Stimulated activated CD4-positive, alpha-beta T cell treated with anti-CD3 and anti-CD28 coated beads, Interleukin-1b, Interleukin-23, amount 100 ng/mL, for 48 hours (primary cell): Measurements from ENCODE around the gene TRIM42.

ENCODE experiments used
- DNase-seq: peaks from one replicate; pipeline ENCODE4 v3.0.0-alpha.2; 2020

Gene TRIM42

GRCh38 chr3:140677764-140678163, at the start of gene TRIM42:
Gene TRIM42 (plus strand): TSS chr3:140678064. CDS start chr3:140678230, 166 bp downstream.
- DNase-seq: no peak

GRCh38 chr3:140628606-140629005, 49.3 kb upstream of the TRIM42 start:
- no peak for DNase-seq

- DNase-seq: no peak
These were observed 48.3 kb upstream of the TRIM42 start for GRCh38 chr3:140629357-140630137.

- DNase-seq: no peak
These were observed 47.5 kb upstream of the TRIM42 start for GRCh38 chr3:140630366-140630765.

- no peak for DNase-seq
These were observed 47.0 kb upstream of the TRIM42 start for GRCh38 chr3:140630866-140631265.

- DNase-seq: no peak
These were observed 42.6 kb upstream of the TRIM42 start for GRCh38 chr3:140635276-140635675.

GRCh38 chr3:140636406-140637138, 41.3 kb upstream of the TRIM42 start:
- DNase-seq: no peak

- no peak for DNase-seq
These were observed 26.6 kb upstream of the TRIM42 start for GRCh38 chr3:140651287-140651686.

GRCh38 chr3:140655678-140656077, 22.2 kb upstream of the TRIM42 start:
- no peak for DNase-seq

- no peak for DNase-seq
These were observed 13.8 kb upstream of the TRIM42 start for GRCh38 chr3:140664111-140664510.

GRCh38 chr3:140682586-140682985, 4.7 kb downstream of the TRIM42 start:
- no peak for DNase-seq

- no peak for DNase-seq
These were observed 8.3 kb downstream of the TRIM42 start for GRCh38 chr3:140686128-140686527.

GRCh38 chr3:140686948-140687347, 9.1 kb downstream of the TRIM42 start:
- DNase-seq: no peak

GRCh38 chr3:140695361-140696061, 17.6 kb downstream of the TRIM42 start:
- DNase-seq: no peak

GRCh38 chr3:140699516-140700231, 21.8 kb downstream of the TRIM42 start:
- no peak for DNase-seq

- DNase-seq: no peak
These were observed 24.4 kb downstream of the TRIM42 start for GRCh38 chr3:140702281-140702680.

- no peak for DNase-seq
These were observed 25.6 kb downstream of the TRIM42 start for GRCh38 chr3:140703496-140703895.

GRCh38 chr3:140704733-140705132, 26.9 kb downstream of the TRIM42 start:
- DNase-seq: no peak

- no peak for DNase-seq
These were observed 28.1 kb downstream of the TRIM42 start for GRCh38 chr3:140705954-140706353.

- no peak for DNase-seq
These were observed 28.5 kb downstream of the TRIM42 start for GRCh38 chr3:140706360-140706759.

- DNase-seq: no peak
These were observed 31.0 kb downstream of the TRIM42 start for GRCh38 chr3:140708815-140709214.

- DNase-seq: no peak
These were observed 31.9 kb downstream of the TRIM42 start for GRCh38 chr3:140709751-140710150.
